ENCODE results near the gene ZNF100.
"Not testable (repeated sequence)": the region's sequence is repeated elsewhere in the genome, so short reads cannot be mapped to it uniquely, and the experiment has no call there.

Gene ZNF100

GRCh38 chr19:21751384-21751783 lies 16.0 kb downstream of the ZNF100 start:
- no peak overlapping the region for H3K27ac ChIP-seq (ENCODE audit: low read depth, low read length)
- H3K9ac ChIP-seq (ENCODE audit: low read depth, low read length), result no peak overlapping the region
- H3K9me3 ChIP-seq (ENCODE audit: insufficient read depth, low read depth, low read length), result 0 out of 2 replicates have a peak, but pooled peaks cover 5% of the 10 kb centered on the region
- WGBS, result 95% methylated on average over 3 of the region's 3 CpGs
- no peaks in the 10 kb centered on the region for H3K4me1 ChIP-seq (ENCODE audit: insufficient read depth, low read length)
- H3K4me3 ChIP-seq (ENCODE audit: low read length), result no peak overlapping the region
- no peaks in the 10 kb centered on the region for H3K27me3 ChIP-seq (ENCODE audit: insufficient read depth, low read length)
- peaks cover 51% of the 10 kb centered on the region for H3K36me3 ChIP-seq (ENCODE audit: insufficient read depth, low read length)

GRCh38 chr19:21750586-21751128 lies 16.7 kb downstream of the ZNF100 start:
- peaks cover 49% of the 10 kb centered on the region for H3K36me3 ChIP-seq (ENCODE audit: insufficient read depth, low read length)
- 0 out of 2 replicates have a peak, but pooled peaks cover 1% of the 10 kb centered on the region for H3K9me3 ChIP-seq (ENCODE audit: insufficient read depth, low read depth, low read length)
- no peaks in the 10 kb centered on the region for H3K4me1 ChIP-seq (ENCODE audit: insufficient read depth, low read length)
- no peak overlapping the region for H3K4me3 ChIP-seq (ENCODE audit: low read length)
- no peak overlapping the region for H3K27ac ChIP-seq (ENCODE audit: low read depth, low read length)
- no peak overlapping the region for H3K9ac ChIP-seq (ENCODE audit: low read depth, low read length)
- WGBS, result 96% methylated on average over 40 of the region's 40 CpGs
- no peaks in the 10 kb centered on the region for H3K27me3 ChIP-seq (ENCODE audit: insufficient read depth, low read length)

- Histone ChIP-seq H3K4me1 (ENCODE audit: insufficient read depth, low read length) (no peaks in the 10 kb centered on the region), H3K4me3 (ENCODE audit: low read length) (no peak overlapping the region), H3K27ac (ENCODE audit: low read depth, low read length) (no peak overlapping the region), H3K9me3 (ENCODE audit: insufficient read depth, low read depth, low read length) (no peaks in the 10 kb centered on the region), H3K36me3 (ENCODE audit: insufficient read depth, low read length) (peaks cover 54% of the 10 kb centered on the region), H3K27me3 (ENCODE audit: insufficient read depth, low read length) (no peaks in the 10 kb centered on the region), H3K9ac (ENCODE audit: low read depth, low read length) (no peak overlapping the region)
- 87% methylated on average over 3 of the region's 4 CpGs for WGBS
Observed at GRCh38 chr19:21749090-21749489, 18.3 kb downstream of the ZNF100 start.

- WGBS, result 95% methylated on average over 1 of the region's 1 CpG
- Histone ChIP-seq H3K4me1 (ENCODE audit: insufficient read depth, low read length) (no peaks in the 10 kb centered on the region), H3K9ac (ENCODE audit: low read depth, low read length) (no peak overlapping the region), H3K36me3 (ENCODE audit: insufficient read depth, low read length) (peaks cover 57% of the 10 kb centered on the region), H3K27me3 (ENCODE audit: insufficient read depth, low read length) (no peaks in the 10 kb centered on the region), H3K9me3 (ENCODE audit: insufficient read depth, low read depth, low read length) (no peaks in the 10 kb centered on the region), H3K27ac (ENCODE audit: low read depth, low read length) (no peak overlapping the region), H3K4me3 (ENCODE audit: low read length) (no peak overlapping the region)
Observed at GRCh38 chr19:21748088-21748487, 19.3 kb downstream of the ZNF100 start.

GRCh38 chr19:21740559-21740958 lies 26.8 kb downstream of the ZNF100 start:
- H3K4me1 ChIP-seq (ENCODE audit: insufficient read depth, low read length), result no peaks in the 10 kb centered on the region
- no peak overlapping the region for H3K9ac ChIP-seq (ENCODE audit: low read depth, low read length)
- peaks cover 68% of the 10 kb centered on the region for H3K36me3 ChIP-seq (ENCODE audit: insufficient read depth, low read length)
- H3K27me3 ChIP-seq (ENCODE audit: insufficient read depth, low read length), result no peaks in the 10 kb centered on the region
- no peaks in the 10 kb centered on the region for H3K9me3 ChIP-seq (ENCODE audit: insufficient read depth, low read depth, low read length)
- no peak overlapping the region for H3K4me3 ChIP-seq (ENCODE audit: low read length)
- H3K27ac ChIP-seq (ENCODE audit: low read depth, low read length), result no peak overlapping the region
- 90% methylated on average over 2 of the region's 4 CpGs for WGBS

GRCh38 chr19:21726942-21727747 lies 40.2 kb downstream of the ZNF100 start:
- H3K9ac ChIP-seq (ENCODE audit: low read depth, low read length), result not testable (repeated sequence)

GRCh38 chr19:21713761-21714160 lies 53.6 kb downstream of the ZNF100 start:
- peaks cover 8% of the 10 kb centered on the region; the same call in 1 of the 2 replicates for H3K9me3 ChIP-seq (ENCODE audit: insufficient read depth, low read depth, low read length)
- 90% methylated on average over 3 of the region's 4 CpGs for WGBS

More at GRCh38 chr19:21726942-21727747, 40.2 kb downstream of the ZNF100 start:
- 100% methylated on average over 3 of the region's 5 CpGs for WGBS
- Histone ChIP-seq H3K9me3 (ENCODE audit: insufficient read depth, low read depth, low read length) (peaks cover 65% of the 10 kb centered on the region), H3K36me3 (ENCODE audit: insufficient read depth, low read length) (peaks cover 72% of the 10 kb centered on the region)
- not testable (repeated sequence) for H3K27ac ChIP-seq (ENCODE audit: low read depth, low read length); H3K4me1 ChIP-seq (ENCODE audit: insufficient read depth, low read length); H3K4me3 ChIP-seq (ENCODE audit: low read length); H3K27me3 ChIP-seq (ENCODE audit: insufficient read depth, low read length)

GRCh38 chr19:21709464-21709863 lies 57.9 kb downstream of the ZNF100 start:
- no peaks in the 10 kb centered on the region for H3K36me3 ChIP-seq (ENCODE audit: insufficient read depth, low read length)
- H3K9me3 ChIP-seq (ENCODE audit: insufficient read depth, low read depth, low read length), result peaks cover 24% of the 10 kb centered on the region; the same call in 1 of the 2 replicates
- H3K27ac ChIP-seq (ENCODE audit: low read depth, low read length), result no peak overlapping the region
- WGBS, result 91% methylated on average over 24 of the region's 24 CpGs
- peaks cover 11% of the 10 kb centered on the region for H3K4me1 ChIP-seq (ENCODE audit: insufficient read depth, low read length)
- no peak overlapping the region for H3K9ac ChIP-seq (ENCODE audit: low read depth, low read length)
- no peaks in the 10 kb centered on the region for H3K27me3 ChIP-seq (ENCODE audit: insufficient read depth, low read length)
- H3K4me3 ChIP-seq (ENCODE audit: low read length), result no peak overlapping the region

More at GRCh38 chr19:21713761-21714160, 53.6 kb downstream of the ZNF100 start:
- Histone ChIP-seq H3K9ac (ENCODE audit: low read depth, low read length) (no peak overlapping the region), H3K4me1 (ENCODE audit: insufficient read depth, low read length) (no peaks in the 10 kb centered on the region), H3K36me3 (ENCODE audit: insufficient read depth, low read length) (no peaks in the 10 kb centered on the region), H3K27me3 (ENCODE audit: insufficient read depth, low read length) (no peaks in the 10 kb centered on the region), H3K27ac (ENCODE audit: low read depth, low read length) (no peak overlapping the region), H3K4me3 (ENCODE audit: low read length) (no peak overlapping the region)

GRCh38 chr19:21707878-21708277 lies 59.5 kb downstream of the ZNF100 start:
- not testable (repeated sequence) for H3K27me3 ChIP-seq (ENCODE audit: insufficient read depth, low read length); H3K36me3 ChIP-seq (ENCODE audit: insufficient read depth, low read length); H3K9ac ChIP-seq (ENCODE audit: low read depth, low read length); H3K27ac ChIP-seq (ENCODE audit: low read depth, low read length); H3K4me3 ChIP-seq (ENCODE audit: low read length)
- 96% methylated on average over 29 of the region's 31 CpGs for WGBS
- Histone ChIP-seq H3K4me1 (ENCODE audit: insufficient read depth, low read length) (peaks cover 11% of the 10 kb centered on the region), H3K9me3 (ENCODE audit: insufficient read depth, low read depth, low read length) (peaks cover 21% of the 10 kb centered on the region; the same call in 1 of the 2 replicates)

- peaks cover 11% of the 10 kb centered on the region for H3K4me1 ChIP-seq (ENCODE audit: insufficient read depth, low read length)
- WGBS, result 95% methylated on average over 4 of the region's 4 CpGs
- H3K36me3 ChIP-seq (ENCODE audit: insufficient read depth, low read length), result no peaks in the 10 kb centered on the region
- no peaks in the 10 kb centered on the region for H3K27me3 ChIP-seq (ENCODE audit: insufficient read depth, low read length)
- peaks cover 21% of the 10 kb centered on the region; the same call in 1 of the 2 replicates for H3K9me3 ChIP-seq (ENCODE audit: insufficient read depth, low read depth, low read length)
- no peak overlapping the region for H3K9ac ChIP-seq (ENCODE audit: low read depth, low read length)
- H3K27ac ChIP-seq (ENCODE audit: low read depth, low read length), result no peak overlapping the region
- no peak overlapping the region for H3K4me3 ChIP-seq (ENCODE audit: low read length)
Observed at GRCh38 chr19:21707065-21707464, 60.3 kb downstream of the ZNF100 start.

GRCh38 chr19:21705393-21705792 lies 62.0 kb downstream of the ZNF100 start:
- Histone ChIP-seq H3K27me3 (ENCODE audit: insufficient read depth, low read length) (no peaks in the 10 kb centered on the region), H3K4me1 (ENCODE audit: insufficient read depth, low read length) (peaks cover 11% of the 10 kb centered on the region), H3K4me3 (ENCODE audit: low read length) (peak overlapping the region; percentile 40; the same call in 1 of the 2 replicates), H3K36me3 (ENCODE audit: insufficient read depth, low read length) (no peaks in the 10 kb centered on the region), H3K27ac (ENCODE audit: low read depth, low read length) (peak overlapping the region; percentile 97; the same call in 1 of the 2 replicates), H3K9ac (ENCODE audit: low read depth, low read length) (peak overlapping the region; percentile 59; the same call in 1 of the 2 replicates), H3K9me3 (ENCODE audit: insufficient read depth, low read depth, low read length) (peaks cover 21% of the 10 kb centered on the region; the same call in 1 of the 2 replicates)
- 83% methylated on average over 1 of the region's 1 CpG for WGBS
